Stomach (tissue), 4 donors: ENCODE measurements around the gene RBM14.

Source experiments
- POLR2A ChIP-seq, 4 donors: fragments of 450-650 bp; IDR thresholded peaks; one replicate each; pipeline ENCODE4 v1.6.1; 2016; ENCODE audit warnings: antibody characterized with exemption in 4 of 4, control low read depth in 2 of 4, mild to moderate bottlenecking in 1 of 4, moderate library complexity in 1 of 4
- POLR2AphosphoS5 ChIP-seq, 3 donors: sonication (generic); formaldehyde crosslinking; IDR thresholded peaks; one replicate each; pipeline ENCODE4 v1.6.1; 2016; ENCODE audit warnings: antibody characterized with exemption in 3 of 3
- TF ChIP-seq, protein P1 (sequence below), 7 experiments: fragments of 450-650 bp in 4 of 7; fragments of 200-600 bp in 3 of 7; sonication (generic) in 3 of 7; IDR thresholded peaks; one replicate each; pipeline ENCODE4 v1.5.1; 2016 to 2019; ENCODE audit warnings: antibody characterized with exemption in 7 of 7, control low read depth in 2 of 7, mild to moderate bottlenecking in 1 of 7

GRCh38 chr11:66653123-66653522, 36.7 kb downstream of the RBM14 start:
- TF ChIP-seq, protein P1, sequence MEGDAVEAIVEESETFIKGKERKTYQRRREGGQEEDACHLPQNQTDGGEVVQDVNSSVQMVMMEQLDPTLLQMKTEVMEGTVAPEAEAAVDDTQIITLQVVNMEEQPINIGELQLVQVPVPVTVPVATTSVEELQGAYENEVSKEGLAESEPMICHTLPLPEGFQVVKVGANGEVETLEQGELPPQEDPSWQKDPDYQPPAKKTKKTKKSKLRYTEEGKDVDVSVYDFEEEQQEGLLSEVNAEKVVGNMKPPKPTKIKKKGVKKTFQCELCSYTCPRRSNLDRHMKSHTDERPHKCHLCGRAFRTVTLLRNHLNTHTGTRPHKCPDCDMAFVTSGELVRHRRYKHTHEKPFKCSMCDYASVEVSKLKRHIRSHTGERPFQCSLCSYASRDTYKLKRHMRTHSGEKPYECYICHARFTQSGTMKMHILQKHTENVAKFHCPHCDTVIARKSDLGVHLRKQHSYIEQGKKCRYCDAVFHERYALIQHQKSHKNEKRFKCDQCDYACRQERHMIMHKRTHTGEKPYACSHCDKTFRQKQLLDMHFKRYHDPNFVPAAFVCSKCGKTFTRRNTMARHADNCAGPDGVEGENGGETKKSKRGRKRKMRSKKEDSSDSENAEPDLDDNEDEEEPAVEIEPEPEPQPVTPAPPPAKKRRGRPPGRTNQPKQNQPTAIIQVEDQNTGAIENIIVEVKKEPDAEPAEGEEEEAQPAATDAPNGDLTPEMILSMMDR (IDR thresholded peaks at IDR 0.05), result no peak
- TF ChIP-seq POLR2A (IDR thresholded peaks at IDR 0.05) (no peak), POLR2AphosphoS5 (IDR thresholded peaks at IDR 0.05) (no peak)
